H1 (cell line): ENCODE results near the gene DIAPH1. TPM values are rescaled to one million over a fixed set of nuclear protein-coding genes. Genes with fewer than 3 reads are reported as not detected.

Experiments
- MAFK ChIP-seq: IDR thresholded peaks from 2 replicates; pipeline ENCODE4 v1.6.1; 2012; ENCODE audit warnings: low read depth, mild to moderate bottlenecking, improper control_type of control experiment, low read length
- polyA plus RNA-seq, 7 experiments: library from polyadenylated mRNA; depleted of rRNA in 3 of 7; stranded (reverse) in 5 of 7; unstranded in 2 of 7; fragments of >200 nt in 5 of 7; fragments of 200-250 nt in 2 of 7; gene quantifications; 1 replicate in 5 of 7; 2 replicates in 1 of 7; 4 replicates in 1 of 7; pipeline versions ENCODE4 v1.2.1 to v1.2.3, GENCODE V29; 2011 to 2013; ENCODE audit warnings: missing spikeins in 2 of 7, mixed read lengths in 2 of 7
- total RNA-seq: library from RNA; stranded (reverse); fragmentation: NEBNext Ultra II Directional; extraction: Animal tissue kit (Norgen Biotek cat#: 25700); gene quantifications from 2 replicates; pipeline ENCODE4 v1.2.1, GENCODE V29; 2021

DIAPH1 gene
- total and polyA plus RNA-seq, 2 of the 8 experiments (the other 6 are each of a cell fraction or from before 2014, with no cell fraction given): 61.2 to 114 TPM

DNA sequence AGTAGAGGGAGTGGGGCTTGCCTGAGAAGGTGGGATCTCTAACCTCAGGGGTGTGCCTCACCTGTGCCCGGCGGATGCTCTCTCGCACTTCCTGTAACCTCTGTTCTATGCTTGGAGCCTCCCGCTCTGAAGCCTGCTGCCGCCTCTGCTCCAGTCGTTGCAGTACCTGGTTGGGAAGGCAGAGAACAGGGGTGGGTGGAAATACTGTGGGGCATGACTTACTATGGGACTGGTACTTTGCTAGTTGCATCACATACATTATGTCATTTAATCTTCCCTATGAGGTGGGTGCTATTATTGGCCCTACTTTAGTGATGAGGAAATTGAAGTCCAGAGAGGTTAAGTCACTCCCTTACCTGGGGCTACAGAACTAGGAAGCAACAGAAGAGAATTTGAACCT, 27.2 kb upstream of the DIAPH1 start (continued):
- no peak for TF ChIP-seq MAFK
